HFFc6 (cell line): ENCODE measurements around the gene SCML1. TPM values are rescaled to one million over a fixed set of nuclear protein-coding genes. Genes with fewer than 3 reads are reported as not detected.

Experiments
- DNase-seq: peaks from one replicate; pipeline ENCODE4 v3.0.0-alpha.2; 2018
- H3K27ac Mint-ChIP-seq: 2 replicates; pipeline ENCODE4 v1.8.0; 2020; ENCODE audit warnings: mild to moderate bottlenecking, mixed read lengths
- H3K27me3 Mint-ChIP-seq: 2 replicates; pipeline ENCODE4 v1.8.0; 2021; ENCODE audit warnings: mild to moderate bottlenecking, moderate library complexity, mixed read lengths; ENCODE audit not compliant: insufficient read depth
- H3K36me3 Mint-ChIP-seq: 2 replicates; pipeline ENCODE4 v1.8.0; 2021; ENCODE audit warnings: low read depth, mixed read lengths
- H3K4me1 Mint-ChIP-seq: 2 replicates; pipeline ENCODE4 v1.8.0; 2020; ENCODE audit warnings: low read depth, mixed read lengths
- H3K4me3 Mint-ChIP-seq: 2 replicates; pipeline ENCODE4 v1.8.0; 2020; ENCODE audit warnings: mild to moderate bottlenecking, moderate library complexity, mixed read lengths
- H3K9me3 Mint-ChIP-seq: 2 replicates; pipeline ENCODE4 v1.8.0; 2020; ENCODE audit warnings: mild to moderate bottlenecking, mixed read lengths
- CTCF ChIP-seq: fragments of 200-600 bp; sonication (generic); IDR thresholded peaks from 2 replicates; pipeline ENCODE4 v1.5.0; 2021; ENCODE audit warnings: antibody characterized with exemption, mild to moderate bottlenecking
- total RNA-seq, 6 experiments: library from RNA; stranded (reverse); fragmentation: NEBNext Ultra II Directional; extraction: Animal tissue kit (Norgen Biotek cat#: 25700); gene quantifications; 2 replicates in 1 of 6; 3 replicates in 5 of 6; pipeline ENCODE4 v1.2.3, GENCODE V29; 2021

SCML1 gene
- total RNA-seq, 6 experiments from 2014 or later, result 7.3 to 11.3 (median 9.8) TPM

- DNase-seq, result no peak
- Mint-ChIP-seq H3K9me3 (no peaks in the 10 kb centered on the region), H3K4me3 (no peak overlapping the region), H3K4me1 (no peaks in the 10 kb centered on the region), H3K27ac (no peak overlapping the region), H3K27me3 (peaks cover 9% of the 10 kb centered on the region), H3K36me3 (no peaks in the 10 kb centered on the region)
- no peak for TF ChIP-seq CTCF
Observed at GRCh38 chrX:17803449-17803848, 66.2 kb downstream of the SCML1 start.

Other genes with a start within 250 kb of the SCML1 start
- gene RAI2, start 123.8 kb downstream of the SCML1 start, total RNA-seq, result not detected